CD4-positive, CD25-positive, alpha-beta regulatory T cell (primary cell): ENCODE measurements around the gene CCDC12. TPM values are rescaled to one million over a fixed set of nuclear protein-coding genes. Genes with fewer than 3 reads are reported as not detected.

Source experiments
- ATAC-seq, 2 donors: fragments of 150-1000 bp; cut with Tn5 transposase; one replicate each; pipeline ENCODE4 v1.10.0; 2021; ENCODE audit warnings: low read depth in 2 of 2, moderate number of reproducible peaks in 2 of 2, moderate library complexity in 1 of 2
- DNase-seq, 3 donors: peaks; one replicate each; pipeline versions ENCODE4 v3.0.0 to v3.0.0-alpha.2; 2012 to 2022; ENCODE audit warnings: mixed read lengths in 1 of 3
- H3K27ac ChIP-seq: one replicate; pipeline ENCODE4 v1.7.0; 2013; ENCODE audit warnings: mild to moderate bottlenecking, low read length; ENCODE audit not compliant: insufficient read depth, poor library complexity, severe bottlenecking
- H3K27me3 ChIP-seq: one replicate; pipeline ENCODE4 v1.7.0; 2013; ENCODE audit warnings: low read length; ENCODE audit not compliant: control insufficient read depth, insufficient read depth
- H3K36me3 ChIP-seq: one replicate; pipeline ENCODE4 v1.7.0; 2013; ENCODE audit warnings: mild to moderate bottlenecking, low read length, moderate library complexity; ENCODE audit not compliant: control insufficient read depth, insufficient read depth
- H3K4me1 ChIP-seq: 2 replicates; pipeline ENCODE4 v1.7.0; 2013; ENCODE audit warnings: mild to moderate bottlenecking, low read length; ENCODE audit not compliant: insufficient read depth, control insufficient read depth, poor library complexity, severe bottlenecking
- H3K4me3 ChIP-seq: one replicate; pipeline ENCODE4 v1.7.0; 2013; ENCODE audit warnings: low read depth, mild to moderate bottlenecking, low read length, moderate library complexity
- H3K9me3 ChIP-seq, 2 experiments: 1 replicate in 1 of 2; 2 replicates in 1 of 2; pipeline ENCODE4 v1.7.0; 2013; ENCODE audit warnings: low read length in 2 of 2, mild to moderate bottlenecking in 1 of 2, moderate library complexity in 1 of 2; ENCODE audit not compliant: control insufficient read depth in 2 of 2
- H3K27ac Mint-ChIP-seq, 3 donors: one replicate each; pipeline ENCODE4 v1.8.0; 2020 to 2022; ENCODE audit warnings: mild to moderate bottlenecking in 3 of 3, mixed read lengths in 3 of 3, moderate library complexity in 2 of 3
- H3K27me3 Mint-ChIP-seq: one replicate; pipeline ENCODE4 v1.8.0; 2022; ENCODE audit warnings: mild to moderate bottlenecking, mixed read lengths
- H3K36me3 Mint-ChIP-seq: one replicate; pipeline ENCODE4 v1.8.0; 2020; ENCODE audit warnings: mixed read lengths
- H3K4me1 Mint-ChIP-seq, 4 donors: one replicate each; pipeline ENCODE4 v1.8.0; 2020 to 2022; ENCODE audit warnings: mixed read lengths in 4 of 4, mild to moderate bottlenecking in 1 of 4
- H3K4me3 Mint-ChIP-seq, 4 donors: one replicate each; pipeline ENCODE4 v1.8.0; 2020 to 2022; ENCODE audit warnings: mild to moderate bottlenecking in 4 of 4, mixed read lengths in 4 of 4, moderate library complexity in 3 of 4
- H3K9me3 Mint-ChIP-seq, 7 donors: one replicate each; pipeline ENCODE4 v1.8.0; 2020 to 2022; ENCODE audit warnings: mixed read lengths in 7 of 7, mild to moderate bottlenecking in 3 of 7, moderate library complexity in 2 of 7
- polyA plus RNA-seq, 4 donors: library from polyadenylated mRNA; unstranded; fragments of 300-500 nt; fragmentation: Illumina TruSeq; gene quantifications; one replicate each; pipeline ENCODE4 v1.2.3, GENCODE V29; 2021
- total RNA-seq: library from RNA; stranded (reverse); gene quantifications from one replicate; pipeline ENCODE4 v1.2.3, GENCODE V29; 2022

Gene CCDC12
- total and polyA plus RNA-seq, 5 donors from 2014 or later: 71.8 to 116 (median 104) TPM

DNA sequence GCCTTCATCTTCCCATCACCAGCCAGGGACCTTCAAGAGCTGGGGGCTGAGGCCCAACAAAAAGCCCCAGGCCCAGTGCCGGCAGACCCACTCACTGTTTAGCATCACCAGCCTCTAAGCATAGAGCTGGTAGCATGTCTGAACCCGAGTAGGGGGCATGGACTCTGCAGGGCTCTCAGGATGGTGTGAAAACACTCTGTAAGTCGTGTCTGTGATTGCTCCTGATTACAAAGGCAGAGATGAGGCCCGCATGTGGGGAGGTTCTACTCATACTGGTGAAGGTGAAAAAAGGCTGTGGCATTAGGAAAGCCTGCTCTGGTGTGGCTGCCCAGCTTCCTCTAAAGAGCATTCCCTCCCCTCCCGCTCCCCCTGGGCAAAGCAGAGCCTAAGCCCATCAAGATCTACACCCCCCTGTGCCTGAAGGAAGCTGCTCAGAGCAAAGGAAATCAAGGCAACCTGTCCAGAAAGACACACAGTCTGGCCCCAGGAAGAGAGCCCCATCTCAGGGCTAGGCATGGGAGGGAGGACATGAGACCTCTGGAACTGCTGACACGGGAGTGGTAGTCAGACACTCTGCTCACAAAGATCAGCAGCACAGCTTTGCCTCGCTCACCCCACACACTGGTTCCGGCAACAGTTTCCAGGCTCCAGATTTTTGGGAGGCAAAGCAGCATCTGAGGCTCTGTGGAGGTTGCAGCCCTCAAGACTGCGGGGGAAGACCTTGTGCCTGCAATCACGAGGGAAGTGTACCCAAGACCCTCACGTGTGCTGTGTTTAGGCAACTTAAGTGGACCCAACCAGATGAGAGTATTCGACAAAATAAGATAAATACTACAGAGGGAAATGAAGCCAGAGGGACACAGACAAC is 36.7 kb downstream of the CCDC12 start:
- Histone ChIP-seq H3K36me3 (peaks cover 70% of the 10 kb centered on the region), H3K4me1 (peaks cover 2% of the 10 kb centered on the region), H3K27ac (no peak overlapping the region), H3K9me3 (no peaks in the 10 kb centered on the region), H3K27me3 (no peaks in the 10 kb centered on the region), H3K4me3 (no peak overlapping the region)
- DNase-seq (no peak), ATAC-seq (no peak)
- Mint-ChIP-seq H3K36me3 (peaks cover 43% of the 10 kb centered on the region), H3K4me3 (no peak overlapping the region), H3K27ac (peak overlapping the region; percentile 46 to 79 (median 62)), H3K27me3 (no peaks in the 10 kb centered on the region), H3K4me1 (peaks cover 13 to 68% (median 36%) of the 10 kb centered on the region in 4 donors), H3K9me3 (no peaks in the 10 kb centered on the region)

DNA sequence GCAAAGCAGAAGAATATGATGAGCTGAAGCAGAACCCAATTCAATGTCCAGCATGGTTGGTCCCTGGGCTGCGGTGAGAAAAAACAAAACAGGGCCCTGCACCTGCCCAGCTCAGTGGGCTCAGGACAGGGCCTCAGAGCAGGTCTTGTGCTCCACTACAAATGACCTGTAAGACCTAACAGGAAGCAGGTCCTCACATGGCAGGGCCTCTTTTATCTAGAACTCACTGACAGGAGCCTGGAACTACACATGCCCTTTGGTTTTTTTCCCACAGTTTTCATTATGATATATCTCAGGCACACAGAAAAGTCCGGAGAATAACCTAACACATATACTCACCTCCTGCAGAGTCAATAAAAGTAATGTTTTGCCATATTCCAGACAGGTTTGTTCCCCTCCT is 38.4 kb downstream of the CCDC12 start:
- no peak overlapping the region for H3K4me3 ChIP-seq
- Mint-ChIP-seq H3K27me3 (no peaks in the 10 kb centered on the region), H3K36me3 (peaks cover 40% of the 10 kb centered on the region), H3K4me1 (peaks cover 13 to 65% (median 28%) of the 10 kb centered on the region in 4 donors), H3K9me3 (no peaks in the 10 kb centered on the region), H3K27ac (peak overlapping the region; percentile 31 to 94 (median 66)), H3K4me3 (peak overlapping the region in 1 of 4 donors; percentile 4)
- H3K36me3 ChIP-seq: peaks cover 69% of the 10 kb centered on the region
- DNase-seq: no peak
- H3K27ac ChIP-seq: peak overlapping the region; percentile 1
- H3K27me3 ChIP-seq: no peaks in the 10 kb centered on the region
- ATAC-seq: no peak
- H3K4me1 ChIP-seq: peaks cover 15% of the 10 kb centered on the region
- H3K9me3 ChIP-seq: no peaks in the 10 kb centered on the region

DNA sequence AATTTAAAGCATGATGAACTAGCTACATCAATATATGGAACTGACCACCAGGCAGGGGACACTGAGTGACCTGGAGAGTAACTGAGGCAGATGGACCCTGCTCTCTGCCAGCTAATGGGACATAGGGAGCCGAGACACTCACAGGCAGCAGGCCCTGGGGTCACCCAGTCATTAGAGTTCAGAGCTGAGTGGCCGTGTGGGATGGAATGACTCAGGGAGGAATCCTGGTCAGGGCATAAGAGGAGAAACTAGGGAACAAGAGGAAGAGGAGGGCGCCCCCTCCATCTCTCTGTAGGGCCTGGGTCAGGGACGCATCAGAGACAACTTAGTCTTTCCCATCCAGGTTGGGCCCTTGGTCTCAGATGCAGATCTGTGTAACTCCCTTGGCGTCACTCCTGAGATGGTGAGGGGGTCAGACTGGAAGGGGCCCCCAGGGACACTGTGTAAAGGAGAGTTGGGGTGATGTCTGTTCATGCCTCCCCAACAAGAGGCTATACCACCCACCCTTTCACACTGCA is 39.8 kb downstream of the CCDC12 start:
- no peak overlapping the region for H3K4me3 ChIP-seq
- H3K9me3 ChIP-seq: no peaks in the 10 kb centered on the region
- Mint-ChIP-seq H3K4me3 (no peak overlapping the region), H3K36me3 (peaks cover 35% of the 10 kb centered on the region), H3K27ac (peak overlapping the region in 2 of 3 donors; percentile 49 to 83), H3K4me1 (peaks cover 19 to 65% (median 30%) of the 10 kb centered on the region in 4 donors), H3K27me3 (no peaks in the 10 kb centered on the region), H3K9me3 (no peaks in the 10 kb centered on the region)
- H3K4me1 ChIP-seq: peaks cover 28% of the 10 kb centered on the region
- peaks cover 58% of the 10 kb centered on the region for H3K36me3 ChIP-seq
- H3K27ac ChIP-seq: no peak overlapping the region
- H3K27me3 ChIP-seq: no peaks in the 10 kb centered on the region
- no peak for ATAC-seq
- DNase-seq: no peak

DNA sequence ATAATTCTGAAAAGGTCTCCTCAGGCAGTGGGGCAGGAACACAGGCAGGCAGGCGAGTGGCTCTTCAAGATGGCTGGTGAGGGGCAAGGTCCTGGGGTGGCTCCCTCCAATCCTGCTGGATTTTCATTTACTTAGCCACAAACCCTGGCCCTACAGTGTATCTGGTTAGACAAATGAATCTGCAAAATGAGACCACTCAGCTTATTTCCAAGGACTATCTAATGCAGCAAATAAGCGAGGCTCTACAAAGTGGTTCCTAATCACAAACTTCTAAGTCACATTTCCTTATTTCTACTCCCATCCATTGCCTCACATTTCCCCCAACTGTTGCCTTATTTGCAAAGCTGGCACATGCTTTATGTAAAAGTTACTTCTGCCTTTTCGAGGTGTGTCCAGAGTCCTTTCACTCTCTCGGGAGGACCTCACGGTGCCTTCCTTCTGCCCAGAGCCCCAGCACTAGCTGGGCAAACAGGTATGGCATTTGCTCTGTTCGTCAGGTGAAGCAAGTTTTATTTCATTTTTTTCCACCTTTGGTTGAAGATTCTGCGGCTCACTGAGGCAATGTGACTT is 40.5 kb downstream of the CCDC12 start:
- no peak overlapping the region for H3K4me3 ChIP-seq
- Mint-ChIP-seq H3K27ac (peak overlapping the region in 2 of 3 donors; percentile 49 to 83), H3K9me3 (no peaks in the 10 kb centered on the region), H3K4me1 (peaks cover 20 to 71% (median 36%) of the 10 kb centered on the region in 4 donors), H3K27me3 (no peaks in the 10 kb centered on the region), H3K4me3 (peak overlapping the region in 1 of 4 donors; percentile 56), H3K36me3 (peaks cover 35% of the 10 kb centered on the region)
- H3K4me1 ChIP-seq: peaks cover 36% of the 10 kb centered on the region
- no peak for ATAC-seq
- H3K27me3 ChIP-seq: no peaks in the 10 kb centered on the region
- no peak overlapping the region for H3K27ac ChIP-seq
- DNase-seq: no peak
- H3K9me3 ChIP-seq: no peaks in the 10 kb centered on the region
- H3K36me3 ChIP-seq: peaks cover 56% of the 10 kb centered on the region

GRCh38 chr3:46935168-46935858 is 41.2 kb downstream of the CCDC12 start:
- peaks cover 49% of the 10 kb centered on the region for H3K36me3 ChIP-seq
- Mint-ChIP-seq H3K4me1 (peaks cover 26 to 74% (median 40%) of the 10 kb centered on the region in 4 donors), H3K27ac (peak overlapping the region in 1 of 3 donors; percentile 52), H3K4me3 (no peak overlapping the region), H3K36me3 (peaks cover 30% of the 10 kb centered on the region), H3K27me3 (no peaks in the 10 kb centered on the region), H3K9me3 (no peaks in the 10 kb centered on the region)
- H3K9me3 ChIP-seq: no peaks in the 10 kb centered on the region
- H3K27ac ChIP-seq: no peak overlapping the region
- no peak overlapping the region for H3K4me3 ChIP-seq
- H3K27me3 ChIP-seq: no peaks in the 10 kb centered on the region
- peaks cover 43% of the 10 kb centered on the region for H3K4me1 ChIP-seq
- DNase-seq: no peak
- ATAC-seq: no peak

DNA sequence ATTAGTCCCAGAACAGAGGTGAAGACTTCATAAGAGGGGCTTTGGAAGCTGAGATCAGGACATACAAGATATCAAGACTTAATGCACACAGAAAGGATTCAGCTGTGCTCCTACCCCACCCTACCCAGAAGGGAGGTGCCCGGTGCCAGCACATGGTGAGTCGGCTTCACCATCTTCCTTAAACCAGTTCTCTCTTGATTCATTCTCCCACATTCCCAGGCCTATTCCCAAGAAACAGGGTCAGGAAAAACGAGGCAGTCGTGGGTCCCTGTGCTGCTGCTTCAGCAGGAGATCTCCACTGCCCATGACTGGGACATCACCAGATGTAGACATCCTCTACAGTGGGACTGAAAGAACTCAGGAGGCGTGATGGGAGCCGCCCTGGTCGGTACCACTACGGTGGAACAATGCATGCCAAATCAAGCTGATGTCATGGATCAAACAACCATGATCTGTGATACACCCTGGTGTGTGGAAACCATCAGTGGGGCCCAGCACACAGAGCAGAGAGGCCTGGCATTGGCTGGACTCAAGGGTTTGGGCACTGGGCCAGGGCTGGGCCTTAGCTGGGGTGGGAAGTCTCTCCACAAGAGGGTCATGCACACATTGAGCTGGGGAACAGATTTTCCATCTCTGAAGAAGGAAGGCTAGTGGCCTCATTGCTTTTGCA is 41.9 kb downstream of the CCDC12 start:
- H3K27me3 Mint-ChIP-seq: no peaks in the 10 kb centered on the region
- peaks cover 26 to 73% (median 44%) of the 10 kb centered on the region in 4 donors for H3K4me1 Mint-ChIP-seq
- peaks cover 24% of the 10 kb centered on the region for H3K36me3 Mint-ChIP-seq
- no peaks in the 10 kb centered on the region for H3K9me3 Mint-ChIP-seq
- peaks cover 42% of the 10 kb centered on the region for H3K36me3 ChIP-seq
- H3K4me3 ChIP-seq: no peak overlapping the region
- ATAC-seq: no peak
- no peak overlapping the region for H3K4me3 Mint-ChIP-seq
- no peak overlapping the region for H3K27ac ChIP-seq
- no peaks in the 10 kb centered on the region for H3K27me3 ChIP-seq
- H3K9me3 ChIP-seq: no peaks in the 10 kb centered on the region
- DNase-seq: no peak
- H3K27ac Mint-ChIP-seq: peak overlapping the region in 2 of 3 donors; percentile 52 to 94
- H3K4me1 ChIP-seq: peaks cover 45% of the 10 kb centered on the region

- peaks cover 19% of the 10 kb centered on the region for H3K36me3 Mint-ChIP-seq
- H3K4me1 ChIP-seq: peaks cover 45% of the 10 kb centered on the region
- peaks cover 36% of the 10 kb centered on the region for H3K36me3 ChIP-seq
- no peaks in the 10 kb centered on the region for H3K9me3 ChIP-seq
- no peak for DNase-seq
- no peaks in the 10 kb centered on the region for H3K27me3 Mint-ChIP-seq
- H3K27ac Mint-ChIP-seq: peak overlapping the region in 1 of 3 donors; percentile 52
- H3K4me3 Mint-ChIP-seq: no peak overlapping the region
- H3K4me1 Mint-ChIP-seq: peaks cover 26 to 72% (median 44%) of the 10 kb centered on the region in 4 donors
- ATAC-seq: no peak
- H3K9me3 Mint-ChIP-seq: no peaks in the 10 kb centered on the region
- H3K27me3 ChIP-seq: no peaks in the 10 kb centered on the region
- H3K4me3 ChIP-seq: no peak overlapping the region
- H3K27ac ChIP-seq: no peak overlapping the region
These were observed 42.5 kb downstream of the CCDC12 start for GRCh38 chr3:46934072-46934471.
